HepG2 (cell line): ENCODE measurements around the gene IL17RB. TPM values are rescaled to one million over a fixed set of nuclear protein-coding genes. Genes with fewer than 3 reads are reported as not detected.

Experiments
- AHR ChIP-seq: IDR thresholded peaks from 2 replicates; pipeline ENCODE4 v1.6.1; 2018; ENCODE audit warnings: missing genetic modification reagents, missing compliant biosample characterization
- CBX1 ChIP-seq: IDR thresholded peaks from one replicate; pipeline ENCODE4 v1.6.1; 2016; ENCODE audit warnings: antibody characterized with exemption, low read depth
- CREM ChIP-seq, 2 experiments: sonication (generic) in 1 of 2; formaldehyde crosslinking in 1 of 2; IDR thresholded peaks; 2 replicates each; pipeline versions ENCODE4 v1.4.0 to v1.6.1; 2016 to 2020; ENCODE audit warnings: antibody characterized with exemption in 1 of 2, mild to moderate bottlenecking in 1 of 2, missing genetic modification reagents in 1 of 2
- NKX3-1 ChIP-seq: sonication (generic); formaldehyde crosslinking; IDR thresholded peaks from 2 replicates; pipeline ENCODE4 v1.5.0; 2020; ENCODE audit warnings: missing genetic modification reagents
- NONO ChIP-seq, 2 experiments: fragments of 450-650 bp in 1 of 2; sonication (generic) in 1 of 2; formaldehyde crosslinking in 1 of 2; IDR thresholded peaks in 1 of 2; conservative IDR thresholded peaks in 1 of 2; 2 replicates each; pipeline versions ENCODE4 v1.6.1 to v1.8.0; 2017 to 2022; ENCODE audit warnings: mild to moderate bottlenecking in 1 of 2, missing genetic modification reagents in 1 of 2, moderate library complexity in 1 of 2
- POLR2G ChIP-seq: fragments of 200-400 bp; formaldehyde crosslinking; IDR thresholded peaks from 2 replicates; pipeline ENCODE4 v1.6.1; 2018; ENCODE audit warnings: mild to moderate bottlenecking, low read depth, low read length, moderate library complexity
- RXRA ChIP-seq: sonication (generic); formaldehyde crosslinking; IDR thresholded peaks from 2 replicates; pipeline ENCODE4 v1.5.1; 2020; ENCODE audit warnings: missing genetic modification reagents
- SP5 ChIP-seq: IDR thresholded peaks from 2 replicates; pipeline ENCODE4 v1.6.1; 2016; ENCODE audit warnings: low read depth, borderline replicate concordance
- XBP1 ChIP-seq: sonication (generic); formaldehyde crosslinking; IDR thresholded peaks from 2 replicates; pipeline ENCODE4 v1.5.0; 2020; ENCODE audit warnings: missing genetic modification reagents
- ZNF34 ChIP-seq: sonication (generic); formaldehyde crosslinking; IDR thresholded peaks from 2 replicates; pipeline ENCODE4 v1.4.0; 2020; ENCODE audit warnings: mild to moderate bottlenecking, missing genetic modification reagents, borderline replicate concordance
- ZNF546 ChIP-seq: sonication (generic); formaldehyde crosslinking; conservative IDR thresholded peaks from 2 replicates; pipeline ENCODE4 v1.8.1; 2023; ENCODE audit warnings: mild to moderate bottlenecking, missing genetic modification reagents
- ZNF674 ChIP-seq: sonication (generic); formaldehyde crosslinking; IDR thresholded peaks from 2 replicates; pipeline ENCODE4 v1.5.0; 2020; ENCODE audit warnings: low read depth, mild to moderate bottlenecking, missing genetic modification reagents
- ZNF761 ChIP-seq: sonication (generic); formaldehyde crosslinking; conservative IDR thresholded peaks from 2 replicates; pipeline ENCODE4 v1.4.0; 2020; ENCODE audit warnings: mild to moderate bottlenecking, missing genetic modification reagents
- ZNF766 ChIP-seq: sonication (generic); formaldehyde crosslinking; IDR thresholded peaks from 2 replicates; pipeline ENCODE4 v1.5.0; 2020; ENCODE audit warnings: missing genetic modification reagents, borderline replicate concordance
- polyA plus RNA-seq, 8 experiments: library from polyadenylated mRNA; depleted of rRNA in 3 of 8; stranded (reverse) in 7 of 8; unstranded in 1 of 8; fragments of >200 nt; fragmentation: Illumina TruSeq in 4 of 8; extraction: Trizol in 4 of 8; gene quantifications; 2 replicates each; pipeline versions ENCODE4 v1.2.1 to v1.2.3, GENCODE V29; 2011 to 2016; ENCODE audit warnings: low read depth in 4 of 8, missing spikeins in 1 of 8, mixed read lengths in 1 of 8; ENCODE audit not compliant: insufficient read depth in 1 of 8
- total RNA-seq, 5 experiments: library from RNA; depleted of rRNA; stranded (reverse); fragments of >200 nt; fragmentation: Illumina TruSeq; extraction: Trizol; gene quantifications; 2 replicates each; pipeline ENCODE4 v1.2.3, GENCODE V29; 2016; ENCODE audit warnings: low read depth in 1 of 5
- TF ChIP-seq, protein P1 (sequence below), 2 experiments: sonication (generic) in 1 of 2; formaldehyde crosslinking in 1 of 2; IDR thresholded peaks; 2 replicates each; pipeline versions ENCODE4 v1.4.0 to v1.6.1; 2018 to 2020; ENCODE audit warnings: missing genetic modification reagents in 2 of 2, borderline replicate concordance in 1 of 2, low read depth in 1 of 2, mild to moderate bottlenecking in 1 of 2, missing biosample characterization in 1 of 2
- TF ChIP-seq, protein P2 (sequence below): sonication (generic); formaldehyde crosslinking; IDR thresholded peaks from 2 replicates; pipeline ENCODE4 v1.5.1; 2020; ENCODE audit warnings: mild to moderate bottlenecking, missing genetic modification reagents
- TF ChIP-seq, protein P3 (sequence below): sonication (generic); formaldehyde crosslinking; IDR thresholded peaks from 2 replicates; pipeline ENCODE4 v1.4.0; 2020; ENCODE audit warnings: mild to moderate bottlenecking, missing genetic modification reagents
- TF ChIP-seq, protein P4 (sequence below): IDR thresholded peaks from 2 replicates; pipeline ENCODE4 v1.6.1; 2016; ENCODE audit warnings: missing compliant biosample characterization, missing genetic modification reagents, borderline replicate concordance
- TF ChIP-seq, protein P5 (sequence below): sonication (generic); formaldehyde crosslinking; IDR thresholded peaks from 2 replicates; pipeline ENCODE4 v1.4.0; 2020; ENCODE audit warnings: mild to moderate bottlenecking, missing genetic modification reagents

Gene IL17RB
- total and polyA plus RNA-seq, 2 of the 13 experiments (the other 11 are each of a cell fraction or from before 2014, with no cell fraction given) = 130 to 190 TPM

DNA sequence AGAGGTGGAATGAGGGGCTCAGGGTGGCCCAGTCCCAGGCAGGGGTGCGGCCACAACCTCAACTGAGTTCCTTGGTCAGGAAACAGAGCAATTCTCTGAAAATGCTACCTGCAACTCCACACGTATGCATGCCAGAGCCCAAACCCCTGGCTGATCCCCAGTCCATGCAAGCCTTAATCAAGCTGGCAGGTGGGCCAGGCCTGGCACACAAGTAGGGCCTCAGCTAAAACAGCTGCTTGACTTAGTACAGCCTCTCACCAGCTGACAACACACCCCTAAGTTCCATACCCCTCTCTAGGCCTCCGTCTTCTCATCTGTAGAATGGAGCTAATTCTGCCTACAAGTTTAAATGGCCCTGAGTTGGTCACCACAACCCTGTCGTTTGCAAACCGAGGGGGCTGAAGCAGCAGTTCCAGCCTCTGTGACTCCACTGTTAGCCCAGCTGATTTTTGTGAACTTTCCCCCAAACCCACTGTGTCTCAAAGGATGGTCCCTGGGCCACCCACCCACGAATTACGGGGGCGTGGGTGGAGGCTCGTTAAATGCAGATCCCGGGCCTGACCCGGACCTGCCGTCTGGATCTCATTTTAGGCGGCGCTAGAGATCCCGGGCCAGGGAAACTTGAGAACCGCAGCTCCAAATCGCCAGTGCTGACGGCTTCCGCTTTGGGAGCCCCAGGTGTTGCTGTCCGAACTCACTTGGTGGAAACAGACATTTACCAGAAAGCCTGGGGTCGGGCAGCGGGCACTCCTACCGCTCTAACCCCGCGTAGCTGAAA, 1.1 kb upstream of the IL17RB start (continued):
- TF ChIP-seq NKX3-1 (no peak), ZNF674 (CRISPR knock-in tag) (0 out of 2 replicates have a peak, but pooled peaks have one; percentile 6), RXRA (no peak), ZNF761 (no peak; the same call in 1 of the 2 replicates), CBX1 (no peak), POLR2G (no peak; the same call in 1 of the 2 replicates), SP5 (CRISPR knock-in tag) (no peak), ZNF546 (CRISPR knock-in tag) (0 out of 2 replicates have a peak, but pooled peaks have one; percentile 46), AHR (no peak), ZNF766 (CRISPR knock-in tag) (no peak), ZNF34 (CRISPR knock-in tag) (no peak), NONO (IDR thresholded peaks at IDR 0.05) (no peak), NONO (CRISPR knock-in tag; conservative IDR thresholded peaks at IDR 0.05) (no peak), XBP1 (CRISPR knock-in tag) (no peak), CREM (IDR thresholded peaks at IDR 0.05) (no peak), CREM (CRISPR knock-in tag; IDR thresholded peaks at IDR 0.05) (no peak)
- TF ChIP-seq, protein P1, sequence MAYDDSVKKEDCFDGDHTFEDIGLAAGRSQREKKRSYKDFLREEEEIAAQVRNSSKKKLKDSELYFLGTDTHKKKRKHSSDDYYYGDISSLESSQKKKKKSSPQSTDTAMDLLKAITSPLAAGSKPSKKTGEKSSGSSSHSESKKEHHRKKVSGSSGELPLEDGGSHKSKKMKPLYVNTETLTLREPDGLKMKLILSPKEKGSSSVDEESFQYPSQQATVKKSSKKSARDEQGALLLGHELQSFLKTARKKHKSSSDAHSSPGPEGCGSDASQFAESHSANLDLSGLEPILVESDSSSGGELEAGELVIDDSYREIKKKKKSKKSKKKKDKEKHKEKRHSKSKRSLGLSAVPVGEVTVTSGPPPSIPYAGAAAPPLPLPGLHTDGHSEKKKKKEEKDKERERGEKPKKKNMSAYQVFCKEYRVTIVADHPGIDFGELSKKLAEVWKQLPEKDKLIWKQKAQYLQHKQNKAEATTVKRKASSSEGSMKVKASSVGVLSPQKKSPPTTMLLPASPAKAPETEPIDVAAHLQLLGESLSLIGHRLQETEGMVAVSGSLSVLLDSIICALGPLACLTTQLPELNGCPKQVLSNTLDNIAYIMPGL (CRISPR knock-in tag; IDR thresholded peaks at IDR 0.05; ENCODE audit: borderline replicate concordance in 1 of 2, low read depth in 1 of 2) = peak in 1 of 2 experiments; percentile 25; a peak in 2 of 4 replicates
- TF ChIP-seq, protein P2, sequence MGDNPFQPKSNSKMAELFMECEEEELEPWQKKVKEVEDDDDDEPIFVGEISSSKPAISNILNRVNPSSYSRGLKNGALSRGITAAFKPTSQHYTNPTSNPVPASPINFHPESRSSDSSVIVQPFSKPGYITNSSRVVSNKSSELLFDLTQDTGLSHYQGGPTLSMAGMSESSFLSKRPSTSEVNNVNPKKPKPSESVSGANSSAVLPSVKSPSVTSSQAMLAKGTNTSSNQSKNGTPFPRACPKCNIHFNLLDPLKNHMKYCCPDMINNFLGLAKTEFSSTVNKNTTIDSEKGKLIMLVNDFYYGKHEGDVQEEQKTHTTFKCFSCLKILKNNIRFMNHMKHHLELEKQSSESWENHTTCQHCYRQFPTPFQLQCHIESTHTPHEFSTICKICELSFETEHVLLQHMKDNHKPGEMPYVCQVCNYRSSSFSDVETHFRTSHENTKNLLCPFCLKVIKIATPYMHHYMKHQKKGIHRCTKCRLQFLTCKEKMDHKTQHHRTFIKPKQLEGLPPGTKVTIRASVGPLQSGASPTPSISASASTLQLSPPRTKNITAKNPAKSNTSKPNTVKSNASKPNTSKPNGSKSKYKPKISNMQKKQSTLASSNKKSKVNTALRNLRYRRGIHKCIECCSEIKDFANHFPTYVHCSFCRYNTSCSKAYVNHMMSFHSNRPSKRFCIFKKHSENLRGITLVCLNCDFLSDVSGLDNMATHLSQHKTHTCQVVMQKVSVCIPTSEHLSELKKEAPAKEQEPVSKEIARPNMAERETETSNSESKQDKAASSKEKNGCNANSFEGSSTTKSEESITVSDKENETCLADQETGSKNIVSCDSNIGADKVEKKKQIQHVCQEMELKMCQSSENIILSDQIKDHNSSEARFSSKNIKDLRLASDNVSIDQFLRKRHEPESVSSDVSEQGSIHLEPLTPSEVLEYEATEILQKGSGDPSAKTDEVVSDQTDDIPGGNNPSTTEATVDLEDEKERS (CRISPR knock-in tag) = no peak
- TF ChIP-seq, protein P3, sequence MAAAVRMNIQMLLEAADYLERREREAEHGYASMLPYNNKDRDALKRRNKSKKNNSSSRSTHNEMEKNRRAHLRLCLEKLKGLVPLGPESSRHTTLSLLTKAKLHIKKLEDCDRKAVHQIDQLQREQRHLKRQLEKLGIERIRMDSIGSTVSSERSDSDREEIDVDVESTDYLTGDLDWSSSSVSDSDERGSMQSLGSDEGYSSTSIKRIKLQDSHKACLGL (CRISPR knock-in tag) = no peak
- TF ChIP-seq, protein P4, sequence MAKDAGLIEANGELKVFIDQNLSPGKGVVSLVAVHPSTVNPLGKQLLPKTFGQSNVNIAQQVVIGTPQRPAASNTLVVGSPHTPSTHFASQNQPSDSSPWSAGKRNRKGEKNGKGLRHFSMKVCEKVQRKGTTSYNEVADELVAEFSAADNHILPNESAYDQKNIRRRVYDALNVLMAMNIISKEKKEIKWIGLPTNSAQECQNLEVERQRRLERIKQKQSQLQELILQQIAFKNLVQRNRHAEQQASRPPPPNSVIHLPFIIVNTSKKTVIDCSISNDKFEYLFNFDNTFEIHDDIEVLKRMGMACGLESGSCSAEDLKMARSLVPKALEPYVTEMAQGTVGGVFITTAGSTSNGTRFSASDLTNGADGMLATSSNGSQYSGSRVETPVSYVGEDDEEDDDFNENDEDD (CRISPR knock-in tag) = no peak
- TF ChIP-seq, protein P5, sequence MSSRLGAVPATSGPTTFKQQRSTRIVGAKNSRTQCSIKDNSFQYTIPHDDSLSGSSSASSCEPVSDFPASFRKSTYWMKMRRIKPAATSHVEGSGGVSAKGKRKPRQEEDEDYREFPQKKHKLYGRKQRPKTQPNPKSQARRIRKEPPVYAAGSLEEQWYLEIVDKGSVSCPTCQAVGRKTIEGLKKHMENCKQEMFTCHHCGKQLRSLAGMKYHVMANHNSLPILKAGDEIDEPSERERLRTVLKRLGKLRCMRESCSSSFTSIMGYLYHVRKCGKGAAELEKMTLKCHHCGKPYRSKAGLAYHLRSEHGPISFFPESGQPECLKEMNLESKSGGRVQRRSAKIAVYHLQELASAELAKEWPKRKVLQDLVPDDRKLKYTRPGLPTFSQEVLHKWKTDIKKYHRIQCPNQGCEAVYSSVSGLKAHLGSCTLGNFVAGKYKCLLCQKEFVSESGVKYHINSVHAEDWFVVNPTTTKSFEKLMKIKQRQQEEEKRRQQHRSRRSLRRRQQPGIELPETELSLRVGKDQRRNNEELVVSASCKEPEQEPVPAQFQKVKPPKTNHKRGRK = no peak
